T47D (cell line): ENCODE measurements around the gene TSPAN8.

Experiments
- DNase-seq, 2 experiments: peaks; one replicate each; pipeline versions ENCODE4 v3.0.0 to v3.0.0-alpha.2; 2011 to 2012; ENCODE audit warnings: low read depth in 1 of 2, low spot score in 1 of 2
- JUND ChIP-seq: IDR thresholded peaks from 2 replicates; pipeline ENCODE4 v1.6.1; 2012; ENCODE audit warnings: low read depth
- in situ Hi-C: cut with HindIII; loops from 2 replicates; pipeline ENCODE4 v1.10.0; 2016; ENCODE audit warnings: low sequenced_read_pairs, low pct_unique_long_range_greater_than_20kb

The TSPAN8 gene

GRCh38 chr12:71090971-71091370, 66.8 kb downstream of the TSPAN8 start:
- DNase-seq: no peak
- TF ChIP-seq JUND: no peak
- in situ Hi-C loops: no loop called here

- no peak for DNase-seq
- TF ChIP-seq JUND: no peak
- in situ Hi-C loops: no loop called here
These were observed 72.2 kb downstream of the TSPAN8 start for GRCh38 chr12:71085575-71085974.

- TF ChIP-seq JUND: no peak
- in situ Hi-C loops: no loop called here
- DNase-seq: no peak
These were observed 82.1 kb downstream of the TSPAN8 start for GRCh38 chr12:71075743-71076142.
